ENCODE measurements around the gene ZBTB33.

Gene ZBTB33

GRCh38 chrX:120250522-120251271 is at the start of gene ZBTB33:
TSS of gene ZBTB33 (plus strand) at chrX:120250812. CDS start at chrX:120253416, 2,604 bp downstream.
- DNase-seq (ENCODE audit: low read depth): peak; percentile 49

GRCh38 chrX:120200851-120201250 is 49.8 kb upstream of the ZBTB33 start:
- no peak for DNase-seq (ENCODE audit: low read depth)

- no peak for DNase-seq (ENCODE audit: low read depth)
These were observed 44.5 kb upstream of the ZBTB33 start for GRCh38 chrX:120205816-120206753.

GRCh38 chrX:120207009-120207605 is 43.5 kb upstream of the ZBTB33 start:
- no peak for DNase-seq (ENCODE audit: low read depth)

- DNase-seq (ENCODE audit: low read depth): peak; percentile 19
These were observed 37.0 kb upstream of the ZBTB33 start for GRCh38 chrX:120213438-120214265.

- no peak for DNase-seq (ENCODE audit: low read depth)
These were observed 27.2 kb upstream of the ZBTB33 start for GRCh38 chrX:120223374-120223773.

- no peak for DNase-seq (ENCODE audit: low read depth)
These were observed 26.2 kb upstream of the ZBTB33 start for GRCh38 chrX:120224388-120224787.

- DNase-seq (ENCODE audit: low read depth): no peak
These were observed 22.3 kb upstream of the ZBTB33 start for GRCh38 chrX:120228187-120228908.

GRCh38 chrX:120235284-120235683 is 15.3 kb upstream of the ZBTB33 start:
- DNase-seq (ENCODE audit: low read depth): no peak

- no peak for DNase-seq (ENCODE audit: low read depth)
These were observed 13.7 kb upstream of the ZBTB33 start for GRCh38 chrX:120236687-120237479.

GRCh38 chrX:120238933-120239332 is 11.7 kb upstream of the ZBTB33 start:
- no peak for DNase-seq (ENCODE audit: low read depth)

GRCh38 chrX:120242813-120243212 is 7.8 kb upstream of the ZBTB33 start:
- no peak for DNase-seq (ENCODE audit: low read depth)

- DNase-seq (ENCODE audit: low read depth): no peak
These were observed 6.2 kb upstream of the ZBTB33 start for GRCh38 chrX:120244395-120244734.

GRCh38 chrX:120244735-120245498 is 5.7 kb upstream of the ZBTB33 start:
- DNase-seq (ENCODE audit: low read depth): no peak

GRCh38 chrX:120251471-120252011 is 929 bp downstream of the ZBTB33 start:
- DNase-seq (ENCODE audit: low read depth): no peak

- no peak for DNase-seq (ENCODE audit: low read depth)
These were observed 3.2 kb downstream of the ZBTB33 start for GRCh38 chrX:120253784-120254183.

- DNase-seq (ENCODE audit: low read depth): no peak
These were observed 9.8 kb downstream of the ZBTB33 start for GRCh38 chrX:120260369-120260768.

GRCh38 chrX:120262859-120263708 is 12.5 kb downstream of the ZBTB33 start:
- DNase-seq (ENCODE audit: low read depth): no peak
